ENCODE measurements around the gene ASTN2. TPM values are rescaled to one million over a fixed set of nuclear protein-coding genes. Genes with fewer than 3 reads are reported as not detected.

The ASTN2 gene
- total RNA-seq, 1 donor from 2014 or later = 7.3 TPM

- Histone ChIP-seq H3K27me3 (ENCODE audit: control insufficient read depth in 3 of 3, insufficient read depth in 3 of 3, low read length in 3 of 3) (no peaks in the 10 kb centered on the region), H3K27ac (ENCODE audit: low read depth, low read length) (no peak overlapping the region), H3K4me3 (ENCODE audit: low read length in 3 of 3) (no peak overlapping the region), H3K9ac (ENCODE audit: low read depth in 1 of 3, low read length in 3 of 3) (no peak overlapping the region), H3K9me3 (ENCODE audit: control insufficient read depth in 3 of 3, low read length in 3 of 3) (no peaks in the 10 kb centered on the region), H3K4me1 (ENCODE audit: control insufficient read depth in 3 of 3, insufficient read depth in 3 of 3, low read length in 3 of 3) (no peaks in the 10 kb centered on the region), H3K36me3 (ENCODE audit: control insufficient read depth in 3 of 3, insufficient read depth in 3 of 3, low read length in 3 of 3) (peaks cover 2 to 6% (median 4%) of the 10 kb centered on the region in 3 donors)
These were observed 998.4 kb downstream of the ASTN2 start for GRCh38 chr9:116416421-116416820.

- Histone ChIP-seq H3K9me3 (ENCODE audit: control insufficient read depth in 3 of 3, low read length in 3 of 3) (no peaks in the 10 kb centered on the region), H3K27me3 (ENCODE audit: control insufficient read depth in 3 of 3, insufficient read depth in 3 of 3, low read length in 3 of 3) (no peaks in the 10 kb centered on the region), H3K27ac (ENCODE audit: low read depth, low read length) (no peak overlapping the region), H3K4me1 (ENCODE audit: control insufficient read depth in 3 of 3, insufficient read depth in 3 of 3, low read length in 3 of 3) (no peaks in the 10 kb centered on the region), H3K36me3 (ENCODE audit: control insufficient read depth in 3 of 3, insufficient read depth in 3 of 3, low read length in 3 of 3) (no peaks in the 10 kb centered on the region), H3K9ac (ENCODE audit: low read depth in 1 of 3, low read length in 3 of 3) (no peak overlapping the region), H3K4me3 (ENCODE audit: low read length in 3 of 3) (no peak overlapping the region)
These were observed 1000.5 kb downstream of the ASTN2 start for GRCh38 chr9:116414374-116414773.

GRCh38 chr9:116411506-116411905, 1003.4 kb downstream of the ASTN2 start:
- Histone ChIP-seq H3K4me1 (ENCODE audit: control insufficient read depth in 3 of 3, insufficient read depth in 3 of 3, low read length in 3 of 3) (no peaks in the 10 kb centered on the region), H3K9ac (ENCODE audit: low read depth in 1 of 3, low read length in 3 of 3) (no peak overlapping the region), H3K27ac (ENCODE audit: low read depth, low read length) (no peak overlapping the region), H3K9me3 (ENCODE audit: control insufficient read depth in 3 of 3, low read length in 3 of 3) (no peaks in the 10 kb centered on the region), H3K36me3 (ENCODE audit: control insufficient read depth in 3 of 3, insufficient read depth in 3 of 3, low read length in 3 of 3) (no peaks in the 10 kb centered on the region), H3K27me3 (ENCODE audit: control insufficient read depth in 3 of 3, insufficient read depth in 3 of 3, low read length in 3 of 3) (no peaks in the 10 kb centered on the region), H3K4me3 (ENCODE audit: low read length in 3 of 3) (no peak overlapping the region)

GRCh38 chr9:116409638-116410037, 1005.2 kb downstream of the ASTN2 start:
- Histone ChIP-seq H3K9me3 (ENCODE audit: control insufficient read depth in 3 of 3, low read length in 3 of 3) (no peaks in the 10 kb centered on the region), H3K9ac (ENCODE audit: low read depth in 1 of 3, low read length in 3 of 3) (no peak overlapping the region), H3K4me3 (ENCODE audit: low read length in 3 of 3) (no peak overlapping the region), H3K27me3 (ENCODE audit: control insufficient read depth in 3 of 3, insufficient read depth in 3 of 3, low read length in 3 of 3) (no peaks in the 10 kb centered on the region), H3K4me1 (ENCODE audit: control insufficient read depth in 3 of 3, insufficient read depth in 3 of 3, low read length in 3 of 3) (no peaks in the 10 kb centered on the region), H3K27ac (ENCODE audit: low read depth, low read length) (no peak overlapping the region), H3K36me3 (ENCODE audit: control insufficient read depth in 3 of 3, insufficient read depth in 3 of 3, low read length in 3 of 3) (no peaks in the 10 kb centered on the region)

GRCh38 chr9:116409129-116409528, 1005.7 kb downstream of the ASTN2 start:
- Histone ChIP-seq H3K36me3 (ENCODE audit: control insufficient read depth in 3 of 3, insufficient read depth in 3 of 3, low read length in 3 of 3) (no peaks in the 10 kb centered on the region), H3K27me3 (ENCODE audit: control insufficient read depth in 3 of 3, insufficient read depth in 3 of 3, low read length in 3 of 3) (no peaks in the 10 kb centered on the region), H3K27ac (ENCODE audit: low read depth, low read length) (no peak overlapping the region), H3K9ac (ENCODE audit: low read depth in 1 of 3, low read length in 3 of 3) (no peak overlapping the region), H3K4me1 (ENCODE audit: control insufficient read depth in 3 of 3, insufficient read depth in 3 of 3, low read length in 3 of 3) (no peaks in the 10 kb centered on the region), H3K9me3 (ENCODE audit: control insufficient read depth in 3 of 3, low read length in 3 of 3) (no peaks in the 10 kb centered on the region), H3K4me3 (ENCODE audit: low read length in 3 of 3) (no peak overlapping the region)

- Histone ChIP-seq H3K4me3 (ENCODE audit: low read length in 3 of 3) (no peak overlapping the region), H3K36me3 (ENCODE audit: control insufficient read depth in 3 of 3, insufficient read depth in 3 of 3, low read length in 3 of 3) (no peaks in the 10 kb centered on the region), H3K27me3 (ENCODE audit: control insufficient read depth in 3 of 3, insufficient read depth in 3 of 3, low read length in 3 of 3) (no peaks in the 10 kb centered on the region), H3K9ac (ENCODE audit: low read depth in 1 of 3, low read length in 3 of 3) (no peak overlapping the region), H3K9me3 (ENCODE audit: control insufficient read depth in 3 of 3, low read length in 3 of 3) (no peaks in the 10 kb centered on the region), H3K4me1 (ENCODE audit: control insufficient read depth in 3 of 3, insufficient read depth in 3 of 3, low read length in 3 of 3) (no peaks in the 10 kb centered on the region), H3K27ac (ENCODE audit: low read depth, low read length) (no peak overlapping the region)
These were observed 1008.4 kb downstream of the ASTN2 start for GRCh38 chr9:116406469-116406868.

GRCh38 chr9:116405321-116405720, 1009.5 kb downstream of the ASTN2 start:
- H3K27me3 ChIP-seq (ENCODE audit: control insufficient read depth in 3 of 3, insufficient read depth in 3 of 3, low read length in 3 of 3) = no peaks in the 10 kb centered on the region
- no peaks in the 10 kb centered on the region for H3K9me3 ChIP-seq (ENCODE audit: control insufficient read depth in 3 of 3, low read length in 3 of 3)
- H3K4me1 ChIP-seq (ENCODE audit: control insufficient read depth in 3 of 3, insufficient read depth in 3 of 3, low read length in 3 of 3) = no peaks in the 10 kb centered on the region
- H3K27ac ChIP-seq (ENCODE audit: low read depth, low read length) = no peak overlapping the region
- no peak overlapping the region for H3K9ac ChIP-seq (ENCODE audit: low read depth in 1 of 3, low read length in 3 of 3)
- no peak overlapping the region for H3K4me3 ChIP-seq (ENCODE audit: low read length in 3 of 3)
- no peaks in the 10 kb centered on the region for H3K36me3 ChIP-seq (ENCODE audit: control insufficient read depth in 3 of 3, insufficient read depth in 3 of 3, low read length in 3 of 3)

GRCh38 chr9:116404228-116404627, 1010.6 kb downstream of the ASTN2 start:
- H3K9ac ChIP-seq (ENCODE audit: low read depth in 1 of 3, low read length in 3 of 3) = no peak overlapping the region
- H3K4me3 ChIP-seq (ENCODE audit: low read length in 3 of 3) = no peak overlapping the region
- H3K4me1 ChIP-seq (ENCODE audit: control insufficient read depth in 3 of 3, insufficient read depth in 3 of 3, low read length in 3 of 3) = no peaks in the 10 kb centered on the region
- H3K27me3 ChIP-seq (ENCODE audit: control insufficient read depth in 3 of 3, insufficient read depth in 3 of 3, low read length in 3 of 3) = no peaks in the 10 kb centered on the region
- no peaks in the 10 kb centered on the region for H3K36me3 ChIP-seq (ENCODE audit: control insufficient read depth in 3 of 3, insufficient read depth in 3 of 3, low read length in 3 of 3)
- H3K9me3 ChIP-seq (ENCODE audit: control insufficient read depth in 3 of 3, low read length in 3 of 3) = no peaks in the 10 kb centered on the region
- no peak overlapping the region for H3K27ac ChIP-seq (ENCODE audit: low read depth, low read length)

GRCh38 chr9:116403171-116403570, 1011.7 kb downstream of the ASTN2 start:
- H3K4me3 ChIP-seq (ENCODE audit: low read length in 3 of 3) = no peak overlapping the region
- H3K9me3 ChIP-seq (ENCODE audit: control insufficient read depth in 3 of 3, low read length in 3 of 3) = no peaks in the 10 kb centered on the region
- no peak overlapping the region for H3K27ac ChIP-seq (ENCODE audit: low read depth, low read length)
- H3K9ac ChIP-seq (ENCODE audit: low read depth in 1 of 3, low read length in 3 of 3) = no peak overlapping the region
- H3K4me1 ChIP-seq (ENCODE audit: control insufficient read depth in 3 of 3, insufficient read depth in 3 of 3, low read length in 3 of 3) = no peaks in the 10 kb centered on the region
- H3K27me3 ChIP-seq (ENCODE audit: control insufficient read depth in 3 of 3, insufficient read depth in 3 of 3, low read length in 3 of 3) = no peaks in the 10 kb centered on the region
- no peaks in the 10 kb centered on the region for H3K36me3 ChIP-seq (ENCODE audit: control insufficient read depth in 3 of 3, insufficient read depth in 3 of 3, low read length in 3 of 3)

GRCh38 chr9:116395699-116396037, 1019.2 kb downstream of the ASTN2 start:
- no peaks in the 10 kb centered on the region for H3K27me3 ChIP-seq (ENCODE audit: control insufficient read depth in 3 of 3, insufficient read depth in 3 of 3, low read length in 3 of 3)
- no peak overlapping the region for H3K4me3 ChIP-seq (ENCODE audit: low read length in 3 of 3)

More at GRCh38 chr9:116395699-116396037, 1019.2 kb downstream of the ASTN2 start:
- no peak overlapping the region for H3K9ac ChIP-seq (ENCODE audit: low read depth in 1 of 3, low read length in 3 of 3)
- no peak overlapping the region for H3K27ac ChIP-seq (ENCODE audit: low read depth, low read length)
- H3K36me3 ChIP-seq (ENCODE audit: control insufficient read depth in 3 of 3, insufficient read depth in 3 of 3, low read length in 3 of 3) = peaks cover 0 to 3% (median 0%) of the 10 kb centered on the region in 3 donors
- no peaks in the 10 kb centered on the region for H3K4me1 ChIP-seq (ENCODE audit: control insufficient read depth in 3 of 3, insufficient read depth in 3 of 3, low read length in 3 of 3)
- no peaks in the 10 kb centered on the region for H3K9me3 ChIP-seq (ENCODE audit: control insufficient read depth in 3 of 3, low read length in 3 of 3)

All from skeletal muscle tissue (tissue), 4 donors.